Activated CD8-positive, alpha-beta memory T cell treated with anti-CD3 and anti-CD28 coated beads, Interleukin-2, amount 50 U/mL, for 24 hours (primary cell): Measurements from ENCODE around the gene CLIC6.

Experiments used
- DNase-seq: peaks from one replicate; pipeline ENCODE4 v3.0.0-alpha.2; 2020; ENCODE audit errors: extremely low read depth

The CLIC6 gene

GRCh38 chr21:34668803-34669148 is at the start of gene CLIC6:
Gene CLIC6, plus strand, starts transcription at chr21:34668994. Its CDS starts 395 bp downstream, at chr21:34669389.
- DNase-seq = no peak

- DNase-seq = no peak
These were observed 48.7 kb upstream of the CLIC6 start for GRCh38 chr21:34619841-34620665.

- DNase-seq = no peak
These were observed 47.1 kb upstream of the CLIC6 start for GRCh38 chr21:34621434-34622350.

- DNase-seq = no peak
These were observed 45.3 kb upstream of the CLIC6 start for GRCh38 chr21:34623516-34623915.

GRCh38 chr21:34625030-34625593 is 43.7 kb upstream of the CLIC6 start:
- DNase-seq = no peak

- no peak for DNase-seq
These were observed 42.7 kb upstream of the CLIC6 start for GRCh38 chr21:34626131-34626530.

GRCh38 chr21:34630536-34631143 is 38.2 kb upstream of the CLIC6 start:
- no peak for DNase-seq

- no peak for DNase-seq
These were observed 36.3 kb upstream of the CLIC6 start for GRCh38 chr21:34632498-34632897.

- no peak for DNase-seq
These were observed 33.5 kb upstream of the CLIC6 start for GRCh38 chr21:34635307-34635706.

GRCh38 chr21:34636961-34637360 is 31.8 kb upstream of the CLIC6 start:
- DNase-seq = no peak

GRCh38 chr21:34639250-34639649 is 29.5 kb upstream of the CLIC6 start:
- DNase-seq = no peak

- DNase-seq = no peak
These were observed 28.7 kb upstream of the CLIC6 start for GRCh38 chr21:34639882-34640788.

GRCh38 chr21:34640858-34641257 is 27.9 kb upstream of the CLIC6 start:
- DNase-seq = no peak

- DNase-seq = no peak
These were observed 26.4 kb upstream of the CLIC6 start for GRCh38 chr21:34642211-34643075.

GRCh38 chr21:34644825-34645224 is 24.0 kb upstream of the CLIC6 start:
- no peak for DNase-seq

- no peak for DNase-seq
These were observed 21.2 kb upstream of the CLIC6 start for GRCh38 chr21:34647555-34647954.

GRCh38 chr21:34648739-34649297 is 20.0 kb upstream of the CLIC6 start:
- DNase-seq = no peak

- DNase-seq = no peak
These were observed 19.4 kb upstream of the CLIC6 start for GRCh38 chr21:34649400-34649799.

GRCh38 chr21:34650861-34651431 is 17.8 kb upstream of the CLIC6 start:
- DNase-seq = no peak
